Pancreas (tissue), 10 donors: ENCODE data around the gene PEX16. TPM values are rescaled to one million over a fixed set of nuclear protein-coding genes. Genes with fewer than 3 reads are reported as not detected.

ENCODE experiments used
- ATAC-seq, 4 donors: fragments of 200-7000 bp; cut with Tn5 transposase; one replicate each; pipeline versions ENCODE4 v1.8.0 to v1.9.1; 2020; ENCODE audit warnings: mild to moderate bottlenecking in 4 of 4, moderate library complexity in 4 of 4
- DNase-seq, 6 donors: peaks; one replicate each; pipeline ENCODE4 v3.0.0-alpha.2; 2020
- FAIRE-seq: peaks from 2 replicates; lab custom pipeline; 2012; peaks lifted over from hg19 to GRCh38; lab: Jason Lieb, UNC
- H3K27ac ChIP-seq, 4 donors: fragments of 200-600 bp; sonication (generic); 1 replicate in 3 of 4; 2 replicates in 1 of 4; pipeline versions ENCODE4 v1.5.0 to v1.8.0; 2020
- H3K27me3 ChIP-seq, 4 donors: fragments of 200-600 bp; one replicate each; pipeline ENCODE4 v1.8.0; 2021
- H3K36me3 ChIP-seq, 3 donors: fragments of 200-600 bp; sonication (generic) in 1 of 3; one replicate each; pipeline versions ENCODE4 v1.5.0 to v1.8.0; 2020 to 2021
- H3K4me1 ChIP-seq, 3 donors: fragments of 200-600 bp; one replicate each; pipeline ENCODE4 v1.8.0; 2021
- H3K4me3 ChIP-seq, 4 donors: fragments of 200-600 bp; sonication (generic) in 2 of 4; one replicate each; pipeline versions ENCODE4 v1.5.0 to v1.8.0; 2020 to 2021
- H3K9me3 ChIP-seq, 4 donors: fragments of 200-600 bp; one replicate each; pipeline ENCODE4 v1.8.0; 2021
- WGBS, 2 donors: extraction: QIAGEN DNeasy Blood & Tissue Kit; methylation state at CpG; one replicate each; pipeline ENCODE4 v1.1.7; 2013; 5-methylcytosine and 5-hydroxymethylcytosine counted together
- intact Hi-C, 3 donors: fragments of 100-400 bp; cut with DNase I; formaldehyde crosslinking; loops; one replicate each; pipeline versions ENCODE4 v1.11.1 to v1.14.2; 2022
- polyA plus RNA-seq, 2 donors: library from polyadenylated mRNA; stranded (reverse); fragments of 200-250 nt; gene quantifications; one replicate each; pipeline ENCODE4 v1.2.3, GENCODE V29; 2013
- total RNA-seq, 6 donors: library from RNA; stranded (reverse); fragmentation: NEBNext Ultra II Directional in 4 of 6; extraction: Animal tissue kit (Norgen Biotek cat#: 25700) in 4 of 6; gene quantifications; one replicate each; pipeline versions ENCODE4 v1.2.1 to v1.2.4, GENCODE V29; 2021 to 2023
- TF ChIP-seq, protein P1 (sequence below), 4 donors: fragments of 200-600 bp; sonication (generic) in 3 of 4; IDR thresholded peaks; one replicate each; pipeline versions ENCODE4 v1.5.0 to v1.8.0; 2021; ENCODE audit warnings: antibody characterized with exemption in 4 of 4
- donor health status: healthy with polysubstance abuse.
- donor health status: DM: no; HTN: no; CAD: no; lungs with moderate emphysema.
- donor health status: DM: no; HTN: no; CAD: no.
- donor health status: control.
- donor health status: control.
- donor health status: Bipolar disorder and iron deficiency.
- donor health status: DM: yes; HTN: yes; CAD: no.
- donor health status: DM: no; HTN: no; CAD: no.
- donor health status: DM: no; HTN: no; CAD: no.
- donor health status: DM: yes; HTN: yes; CAD: no.

The PEX16 gene
- total RNA-seq (10 to 100 TPM; 18.6 to 26.8 (median 23.6) TPM), polyA plus RNA-seq (10 to 100 TPM; 39.2 to 44.3 TPM)

- DNase-seq (peak; percentile 92 to 99 (median 98)), FAIRE-seq (peak; percentile 9), ATAC-seq (peak; percentile 72 to 90 (median 76))
- 0 to 1% methylated on average over 40 to 45 of the region's 45 CpGs for WGBS, 2 donors
- intact Hi-C loops = loop anchor here in 1 of 3 donors (10.0 kb wide), 1 partner anchor 53 kb away; no protein-coding TSS in a partner anchor
- H3K9me3 ChIP-seq = no peaks in the 10 kb centered on the region
- H3K27ac ChIP-seq = peak within 1 kb of the TSS; percentile 80 to 93 (median 88)
- H3K4me1 ChIP-seq = peaks cover 18 to 21% (median 19%) of the 10 kb centered on the region in 3 donors
- H3K4me3 ChIP-seq = peak within 1 kb of the TSS; percentile 65 to 95 (median 92)
- TF ChIP-seq, protein P1, sequence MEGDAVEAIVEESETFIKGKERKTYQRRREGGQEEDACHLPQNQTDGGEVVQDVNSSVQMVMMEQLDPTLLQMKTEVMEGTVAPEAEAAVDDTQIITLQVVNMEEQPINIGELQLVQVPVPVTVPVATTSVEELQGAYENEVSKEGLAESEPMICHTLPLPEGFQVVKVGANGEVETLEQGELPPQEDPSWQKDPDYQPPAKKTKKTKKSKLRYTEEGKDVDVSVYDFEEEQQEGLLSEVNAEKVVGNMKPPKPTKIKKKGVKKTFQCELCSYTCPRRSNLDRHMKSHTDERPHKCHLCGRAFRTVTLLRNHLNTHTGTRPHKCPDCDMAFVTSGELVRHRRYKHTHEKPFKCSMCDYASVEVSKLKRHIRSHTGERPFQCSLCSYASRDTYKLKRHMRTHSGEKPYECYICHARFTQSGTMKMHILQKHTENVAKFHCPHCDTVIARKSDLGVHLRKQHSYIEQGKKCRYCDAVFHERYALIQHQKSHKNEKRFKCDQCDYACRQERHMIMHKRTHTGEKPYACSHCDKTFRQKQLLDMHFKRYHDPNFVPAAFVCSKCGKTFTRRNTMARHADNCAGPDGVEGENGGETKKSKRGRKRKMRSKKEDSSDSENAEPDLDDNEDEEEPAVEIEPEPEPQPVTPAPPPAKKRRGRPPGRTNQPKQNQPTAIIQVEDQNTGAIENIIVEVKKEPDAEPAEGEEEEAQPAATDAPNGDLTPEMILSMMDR (IDR thresholded peaks at IDR 0.05) = no peak
- H3K36me3 ChIP-seq = peaks cover 0 to 19% (median 18%) of the 10 kb centered on the region in 3 donors
- H3K27me3 ChIP-seq = no peaks in the 10 kb centered on the region
Observed at GRCh38 chr11:45917623-45918330, at the start of gene PEX16. Gene PEX16 (minus strand): TSS chr11:45917877. CDS start chr11:45917811, 66 bp downstream.

DNA sequence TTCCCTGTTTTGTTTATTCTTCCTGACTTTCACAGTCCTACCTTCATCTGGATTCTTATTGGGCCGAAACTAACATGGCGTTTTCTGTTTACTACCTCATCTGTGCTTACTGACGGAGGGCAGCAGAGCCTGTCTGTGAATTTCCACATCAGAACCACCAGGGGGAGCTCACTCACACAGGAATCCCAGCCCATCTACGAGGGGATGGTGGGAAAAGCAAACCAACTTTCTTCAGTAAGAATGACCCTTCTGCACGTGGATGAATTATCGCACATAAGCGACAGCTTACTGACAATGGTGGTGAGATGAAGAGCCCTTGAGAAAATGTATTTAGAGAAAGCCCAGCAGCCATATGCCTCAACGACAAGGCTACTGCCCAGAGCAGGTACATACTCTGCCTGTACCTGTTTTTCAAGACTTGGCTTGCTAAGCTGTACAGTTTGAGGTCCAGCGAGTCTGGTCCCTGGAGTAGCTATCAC is 47.3 kb upstream of the PEX16 start:
- no peak overlapping the region for H3K4me3 ChIP-seq
- H3K9me3 ChIP-seq = no peaks in the 10 kb centered on the region
- peak in 4 of 6 donors; percentile 27 to 69 (median 51) for DNase-seq
- H3K27ac ChIP-seq = no peak overlapping the region
- peak; percentile 91 to 98 (median 97) for ATAC-seq
- H3K36me3 ChIP-seq = peaks cover 0 to 9% (median 6%) of the 10 kb centered on the region in 3 donors
- intact Hi-C loops = no loop called here
- H3K27me3 ChIP-seq = no peaks in the 10 kb centered on the region
- WGBS, 2 donors = 14 to 17% methylated on average over 9 of the region's 9 CpGs
- H3K4me1 ChIP-seq = no peaks in the 10 kb centered on the region
- FAIRE-seq = peak; percentile 63
- TF ChIP-seq, protein P1 (IDR thresholded peaks at IDR 0.05) = peak; percentile 77 to 91 (median 82)

- Histone ChIP-seq H3K27me3 (no peaks in the 10 kb centered on the region), H3K36me3 (peaks cover 0 to 3% (median 0%) of the 10 kb centered on the region in 3 donors), H3K27ac (no peak overlapping the region), H3K9me3 (no peaks in the 10 kb centered on the region), H3K4me1 (no peaks in the 10 kb centered on the region), H3K4me3 (no peak overlapping the region)
- ATAC-seq (no peak), FAIRE-seq (no peak), DNase-seq (no peak)
- intact Hi-C loops = no loop called here
- TF ChIP-seq, protein P1 (IDR thresholded peaks at IDR 0.05) = no peak
- 74 to 75% methylated on average over 7 of the region's 7 CpGs for WGBS, 2 donors
Observed at GRCh38 chr11:45961751-45962240, 44.1 kb upstream of the PEX16 start.

DNA sequence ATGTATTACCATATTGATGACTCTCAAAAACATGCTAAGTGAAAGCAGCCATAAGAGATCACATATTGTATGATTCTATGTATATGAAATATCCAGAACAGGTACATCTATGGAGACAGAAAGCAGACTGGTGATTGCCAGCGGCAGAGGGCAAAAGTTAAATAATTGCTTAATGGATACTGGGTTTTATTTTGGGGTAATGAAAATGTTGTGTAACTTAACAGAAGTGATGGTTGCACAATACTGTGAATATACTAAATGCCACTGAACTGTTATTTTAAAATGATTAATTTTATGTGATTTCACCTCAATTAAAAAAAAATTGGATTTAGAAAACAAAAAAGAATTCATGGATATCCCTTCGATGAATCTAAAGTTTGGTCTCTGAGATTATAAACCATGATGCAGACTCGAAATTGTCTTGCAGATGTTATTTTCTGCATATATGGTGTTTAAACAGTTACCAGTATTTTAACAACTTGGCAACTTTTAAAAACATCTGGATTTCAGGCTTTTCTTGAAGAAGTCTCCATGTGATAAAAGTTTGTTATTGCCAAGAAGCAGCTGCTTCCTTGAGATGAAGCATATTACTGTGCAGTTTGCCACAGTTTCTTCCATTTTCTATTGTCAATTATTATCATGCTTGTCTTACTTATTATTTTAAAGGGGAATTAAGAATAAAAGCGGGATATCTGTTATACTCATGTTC is 42.9 kb upstream of the PEX16 start:
- intact Hi-C loops = no loop called here
- H3K4me3 ChIP-seq = no peak overlapping the region
- DNase-seq (no peak), FAIRE-seq (no peak), ATAC-seq (no peak)
- no peaks in the 10 kb centered on the region for H3K4me1 ChIP-seq
- no peaks in the 10 kb centered on the region for H3K9me3 ChIP-seq
- H3K27me3 ChIP-seq = no peaks in the 10 kb centered on the region
- WGBS, 2 donors = 78 to 83% methylated on average over 4 of the region's 4 CpGs
- H3K36me3 ChIP-seq = peaks cover 0 to 3% (median 0%) of the 10 kb centered on the region in 3 donors
- TF ChIP-seq, protein P1 (IDR thresholded peaks at IDR 0.05) = no peak
- no peak overlapping the region for H3K27ac ChIP-seq
